Activated CD4-positive, alpha-beta T cell treated with anti-CD3 and anti-CD28 coated beads, Interleukin-2, amount 10 ng/mL, durations not matched to agents 24 days and 14 days (primary cell): Measurements from ENCODE around the gene DIS3L2. TPM values are rescaled to one million over a fixed set of nuclear protein-coding genes. Genes with fewer than 3 reads are reported as not detected.
"Not testable (repeated sequence)": the region's sequence is repeated elsewhere in the genome, so short reads cannot be mapped to it uniquely, and the experiment has no call there.

Source experiments
- DNase-seq: peaks from one replicate; pipeline ENCODE4 v3.0.0; 2022
- H3K27ac Mint-ChIP-seq: one replicate; pipeline ENCODE4 v1.8.0; 2022; ENCODE audit warnings: mild to moderate bottlenecking, mixed read lengths
- H3K27me3 Mint-ChIP-seq: one replicate; pipeline ENCODE4 v1.8.0; 2022; ENCODE audit warnings: mixed read lengths
- H3K36me3 Mint-ChIP-seq: one replicate; pipeline ENCODE4 v1.8.0; 2022; ENCODE audit warnings: low read depth, mild to moderate bottlenecking, mixed read lengths
- H3K4me1 Mint-ChIP-seq: one replicate; pipeline ENCODE4 v1.8.0; 2021; ENCODE audit warnings: mixed read lengths
- H3K4me3 Mint-ChIP-seq: one replicate; pipeline ENCODE4 v1.8.0; 2022; ENCODE audit warnings: mild to moderate bottlenecking, moderate library complexity, mixed read lengths
- H3K9me3 Mint-ChIP-seq: one replicate; pipeline ENCODE4 v1.8.0; 2021; ENCODE audit warnings: mixed read lengths
- intact Hi-C: fragments of 100-400 bp; cut with micrococcal nuclease; formaldehyde crosslinking; loops from one replicate; pipeline ENCODE4 v1.15.1; 2023
- total RNA-seq: library from RNA; stranded (reverse); gene quantifications from 2 replicates; pipeline ENCODE4 v1.2.3, GENCODE V29; 2022

DIS3L2 gene
- total RNA-seq, 1 donor from 2014 or later, result 27.8 TPM

- no peaks in the 10 kb centered on the region for H3K27me3 Mint-ChIP-seq
- H3K36me3 Mint-ChIP-seq, result no peaks in the 10 kb centered on the region
- intact Hi-C loops, result no loop called here
- DNase-seq, result no peak
- no peaks in the 10 kb centered on the region for H3K4me1 Mint-ChIP-seq
- H3K27ac Mint-ChIP-seq, result no peak overlapping the region
- H3K4me3 Mint-ChIP-seq, result no peak overlapping the region
- H3K9me3 Mint-ChIP-seq, result no peaks in the 10 kb centered on the region
Observed at GRCh38 chr2:232333361-232334135, 372.0 kb downstream of the DIS3L2 start.

GRCh38 chr2:232334136-232334884 is 372.8 kb downstream of the DIS3L2 start:
- H3K9me3 Mint-ChIP-seq, DNase-seq, H3K27me3 Mint-ChIP-seq, H3K36me3 Mint-ChIP-seq, intact Hi-C loops, H3K4me1 Mint-ChIP-seq, H3K4me3 Mint-ChIP-seq, H3K27ac Mint-ChIP-seq: not testable (repeated sequence)

GRCh38 chr2:232334885-232335205 is 373.3 kb downstream of the DIS3L2 start:
- H3K4me1 Mint-ChIP-seq, H3K27ac Mint-ChIP-seq, H3K9me3 Mint-ChIP-seq, DNase-seq, H3K27me3 Mint-ChIP-seq, H3K36me3 Mint-ChIP-seq, H3K4me3 Mint-ChIP-seq: not testable (repeated sequence)
- intact Hi-C loops, result loop anchor here (1.0 kb wide), 1 partner anchor 105 kb away; no protein-coding TSS in a partner anchor

- not testable (repeated sequence) for H3K27me3 Mint-ChIP-seq, DNase-seq, H3K4me1 Mint-ChIP-seq, H3K4me3 Mint-ChIP-seq, H3K27ac Mint-ChIP-seq, H3K9me3 Mint-ChIP-seq, H3K36me3 Mint-ChIP-seq
- intact Hi-C loops, result loop anchor here (1.0 kb wide), 1 partner anchor 105 kb away; no protein-coding TSS in a partner anchor
Observed at GRCh38 chr2:232335206-232335858, 373.8 kb downstream of the DIS3L2 start.

GRCh38 chr2:232335859-232336215 is 374.3 kb downstream of the DIS3L2 start:
- Mint-ChIP-seq H3K4me3 (no peak overlapping the region), H3K9me3 (no peaks in the 10 kb centered on the region), H3K4me1 (no peaks in the 10 kb centered on the region), H3K27me3 (no peaks in the 10 kb centered on the region), H3K36me3 (no peaks in the 10 kb centered on the region), H3K27ac (no peak overlapping the region)
- DNase-seq, result no peak
- intact Hi-C loops, result loop anchor here (1.0 kb wide), 1 partner anchor 104 kb away; no protein-coding TSS in a partner anchor

- intact Hi-C loops, result no loop called here
- H3K36me3 Mint-ChIP-seq, result no peaks in the 10 kb centered on the region
- no peak overlapping the region for H3K27ac Mint-ChIP-seq
- no peaks in the 10 kb centered on the region for H3K9me3 Mint-ChIP-seq
- H3K4me1 Mint-ChIP-seq, result no peaks in the 10 kb centered on the region
- no peak overlapping the region for H3K4me3 Mint-ChIP-seq
- H3K27me3 Mint-ChIP-seq, result no peaks in the 10 kb centered on the region
- DNase-seq, result no peak
Observed at GRCh38 chr2:232336241-232336736, 374.8 kb downstream of the DIS3L2 start.

- no peaks in the 10 kb centered on the region for H3K27me3 Mint-ChIP-seq
- no peaks in the 10 kb centered on the region for H3K36me3 Mint-ChIP-seq
- no peak for DNase-seq
- H3K27ac Mint-ChIP-seq, result no peak overlapping the region
- H3K4me3 Mint-ChIP-seq, result no peak overlapping the region
- H3K9me3 Mint-ChIP-seq, result no peaks in the 10 kb centered on the region
- no peaks in the 10 kb centered on the region for H3K4me1 Mint-ChIP-seq
- intact Hi-C loops, result no loop called here
Observed at GRCh38 chr2:232336981-232337720, 375.6 kb downstream of the DIS3L2 start.

GRCh38 chr2:232338094-232338758 is 376.7 kb downstream of the DIS3L2 start:
- H3K4me3 Mint-ChIP-seq, H3K27ac Mint-ChIP-seq, H3K27me3 Mint-ChIP-seq, DNase-seq, intact Hi-C loops, H3K4me1 Mint-ChIP-seq, H3K36me3 Mint-ChIP-seq, H3K9me3 Mint-ChIP-seq: not testable (repeated sequence)

- H3K36me3 Mint-ChIP-seq, result no peaks in the 10 kb centered on the region
- H3K27me3 Mint-ChIP-seq, result no peaks in the 10 kb centered on the region
- intact Hi-C loops, result no loop called here
- H3K4me1 Mint-ChIP-seq, result no peaks in the 10 kb centered on the region
- no peaks in the 10 kb centered on the region for H3K9me3 Mint-ChIP-seq
- no peak overlapping the region for H3K27ac Mint-ChIP-seq
- no peak for DNase-seq
- H3K4me3 Mint-ChIP-seq, result no peak overlapping the region
Observed at GRCh38 chr2:232338759-232339106, 377.2 kb downstream of the DIS3L2 start.

GRCh38 chr2:232339121-232340081 is 377.9 kb downstream of the DIS3L2 start:
- Mint-ChIP-seq H3K4me3 (no peak overlapping the region), H3K9me3 (no peaks in the 10 kb centered on the region), H3K27ac (no peak overlapping the region), H3K36me3 (no peaks in the 10 kb centered on the region), H3K4me1 (no peaks in the 10 kb centered on the region), H3K27me3 (no peaks in the 10 kb centered on the region)
- no peak for DNase-seq
- intact Hi-C loops, result no loop called here

- Mint-ChIP-seq H3K9me3 (no peaks in the 10 kb centered on the region), H3K27ac (no peak overlapping the region), H3K27me3 (no peaks in the 10 kb centered on the region), H3K36me3 (no peaks in the 10 kb centered on the region), H3K4me1 (no peaks in the 10 kb centered on the region), H3K4me3 (no peak overlapping the region)
- intact Hi-C loops, result no loop called here
- no peak for DNase-seq
Observed at GRCh38 chr2:232340171-232340935, 378.8 kb downstream of the DIS3L2 start.
